SHP77 treated with DMSO at 0.1 percent for 48 hours (cell line): ENCODE measurements around the gene CPNE7.

ENCODE experiments used
- DNase-seq: peaks from one replicate; lab custom pipeline; 2025; lab: John Stamatoyannopoulos, UW

Gene CPNE7

DNA sequence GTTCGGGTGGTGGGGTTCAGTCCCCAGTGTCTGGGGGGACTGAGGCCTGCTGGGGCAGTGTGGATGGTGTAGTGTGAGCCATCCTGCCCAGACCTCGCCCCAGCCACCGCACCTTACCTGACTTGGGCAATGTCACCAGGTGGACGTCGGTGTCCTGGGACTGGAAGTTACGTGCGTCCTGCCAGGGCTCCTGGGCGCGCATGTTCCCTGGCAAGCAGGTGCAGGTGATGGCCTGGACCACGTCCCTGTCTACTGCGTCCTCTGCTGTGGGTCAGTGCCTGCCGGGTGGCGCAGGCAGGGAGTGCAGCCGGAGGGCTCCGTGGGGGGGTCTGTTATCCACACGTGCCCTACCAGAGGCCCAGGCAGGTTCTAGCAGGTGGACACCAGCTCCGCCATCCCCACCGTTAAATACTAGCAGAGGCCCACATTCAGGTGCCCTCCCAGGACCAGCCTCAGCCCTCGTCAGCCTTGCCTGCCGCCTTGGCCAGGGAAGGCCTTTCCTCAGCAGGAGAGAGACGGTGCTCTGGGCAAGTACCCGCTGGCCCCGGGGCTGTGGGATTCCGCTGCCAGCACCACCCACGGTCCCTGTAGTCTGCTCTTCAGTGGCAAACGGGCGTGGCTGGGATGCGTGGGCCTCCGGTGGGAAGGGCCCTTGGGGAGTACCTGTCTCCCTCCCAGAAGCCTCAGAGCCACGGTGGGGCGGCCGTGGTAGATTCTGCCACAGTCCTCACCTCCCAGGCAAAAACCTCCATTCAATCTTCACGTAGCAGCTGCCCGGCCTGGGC, 29.8 kb downstream of the CPNE7 start:
- DNase-seq = no peak

DNA sequence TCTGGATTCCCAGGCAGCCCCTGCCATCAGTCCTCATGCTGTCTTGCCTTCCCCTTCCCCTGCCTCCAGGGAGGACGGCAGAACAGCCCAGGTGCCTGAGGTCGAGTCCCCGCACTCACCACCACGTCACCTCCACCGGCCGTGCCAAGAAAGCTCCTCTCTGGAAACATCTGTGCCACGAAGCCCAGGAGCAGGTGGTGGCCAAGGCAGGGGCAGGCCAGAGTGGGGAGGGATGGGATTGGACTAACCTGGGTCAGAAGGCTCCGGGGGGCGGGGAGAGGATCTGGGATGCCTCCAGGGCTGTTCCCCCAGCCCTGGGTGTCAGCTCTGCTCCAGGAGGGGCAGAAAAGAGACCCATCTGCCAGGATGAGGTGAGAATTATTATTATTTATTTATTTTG, 30.4 kb downstream of the CPNE7 start:
- DNase-seq = peak; percentile 56

GRCh38 chr16:89607453-89607852, 31.9 kb downstream of the CPNE7 start:
- DNase-seq = no peak

DNA sequence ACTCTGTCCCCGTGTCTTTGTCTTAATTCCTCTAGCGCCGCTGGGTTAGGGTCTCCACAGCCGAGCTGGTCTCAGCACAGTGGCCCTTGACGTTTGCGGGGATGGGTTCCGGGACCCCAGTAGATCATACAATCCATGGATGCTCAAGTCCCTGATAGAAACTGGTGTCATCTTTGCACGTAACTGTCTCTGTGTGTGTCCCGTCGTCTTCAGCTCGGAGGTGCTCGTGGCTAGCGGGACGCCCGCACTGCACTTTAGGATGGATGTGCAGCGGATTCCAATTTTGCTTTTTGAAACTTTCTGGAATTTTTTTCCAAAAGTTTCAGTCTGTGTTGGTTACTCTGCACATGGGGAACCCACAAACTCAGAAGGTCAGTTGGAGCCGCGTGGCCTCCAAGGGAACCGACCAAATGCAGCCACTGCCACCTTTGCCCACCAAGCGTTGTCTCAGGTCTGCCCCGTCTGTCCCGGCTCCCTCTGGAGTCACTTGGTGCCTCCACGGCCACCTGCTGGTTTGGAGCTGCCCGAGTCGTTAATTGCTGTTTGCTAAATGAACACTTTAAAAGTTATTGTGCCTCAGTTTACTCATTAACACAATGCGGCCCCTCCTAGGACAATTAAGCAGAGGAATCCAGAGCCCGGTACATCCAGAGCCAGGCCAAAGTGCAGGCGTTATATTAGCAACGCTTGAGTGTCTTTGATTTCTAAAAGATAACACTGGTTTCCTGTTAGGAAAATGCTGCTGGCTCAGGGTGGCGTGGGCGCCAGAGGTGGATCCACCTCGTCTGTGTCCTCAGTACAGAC, 32.6 kb downstream of the CPNE7 start:
- no peak for DNase-seq

DNA sequence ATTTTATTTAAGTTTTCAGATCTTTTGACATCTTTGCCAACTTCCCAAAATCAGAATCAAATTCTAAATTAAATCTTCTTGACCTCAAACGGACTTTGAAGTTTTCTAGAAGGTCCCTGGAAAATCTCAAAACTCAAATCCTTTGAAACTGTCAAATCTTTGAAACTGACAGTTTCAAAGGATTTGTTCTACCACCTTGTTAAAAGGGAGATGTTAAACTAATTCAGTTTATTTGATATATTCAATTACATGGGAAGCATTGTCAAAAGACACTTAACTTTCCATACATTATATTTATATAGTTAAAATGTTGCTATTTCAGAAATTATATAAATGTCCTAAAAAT, 34.5 kb downstream of the CPNE7 start:
- no peak for DNase-seq

- no peak for DNase-seq
These were observed 37.0 kb downstream of the CPNE7 start for GRCh38 chr16:89612415-89613166.

GRCh38 chr16:89613231-89613953, 37.8 kb downstream of the CPNE7 start, which contains the start of gene DPEP1:
DPEP1 (plus strand) TSS chr16:89613642; CDS start chr16:89630411, 16,769 bp downstream.
- no peak for DNase-seq

GRCh38 chr16:89613954-89614459, 38.4 kb downstream of the CPNE7 start:
- no peak for DNase-seq

GRCh38 chr16:89615176-89615575, 39.6 kb downstream of the CPNE7 start:
- DNase-seq = no peak

DNA sequence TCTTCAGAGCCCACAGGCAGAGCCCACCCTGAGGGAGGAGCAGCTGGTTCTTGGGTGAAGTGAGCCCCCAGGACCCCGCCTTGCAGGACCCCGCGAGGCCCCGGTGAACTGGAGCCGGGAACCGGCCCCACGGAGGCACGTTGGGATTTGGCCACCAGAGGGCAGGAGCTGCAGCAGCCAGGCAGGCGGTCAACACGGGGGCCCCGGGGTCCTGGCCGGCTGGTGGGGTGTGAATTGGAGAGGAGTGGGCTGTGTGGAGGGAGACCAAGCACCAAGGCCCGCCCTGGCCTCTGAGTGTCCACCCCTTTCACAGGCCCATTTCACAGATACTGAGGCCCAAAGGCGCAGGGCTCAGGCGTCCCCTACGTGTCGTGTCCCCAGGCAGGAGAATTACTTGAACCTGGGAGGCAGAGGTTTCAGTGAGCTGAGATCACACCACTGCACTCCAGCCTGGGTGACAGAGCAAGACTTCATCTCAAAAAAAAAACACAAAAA, 40.1 kb downstream of the CPNE7 start:
- no peak for DNase-seq

DNA sequence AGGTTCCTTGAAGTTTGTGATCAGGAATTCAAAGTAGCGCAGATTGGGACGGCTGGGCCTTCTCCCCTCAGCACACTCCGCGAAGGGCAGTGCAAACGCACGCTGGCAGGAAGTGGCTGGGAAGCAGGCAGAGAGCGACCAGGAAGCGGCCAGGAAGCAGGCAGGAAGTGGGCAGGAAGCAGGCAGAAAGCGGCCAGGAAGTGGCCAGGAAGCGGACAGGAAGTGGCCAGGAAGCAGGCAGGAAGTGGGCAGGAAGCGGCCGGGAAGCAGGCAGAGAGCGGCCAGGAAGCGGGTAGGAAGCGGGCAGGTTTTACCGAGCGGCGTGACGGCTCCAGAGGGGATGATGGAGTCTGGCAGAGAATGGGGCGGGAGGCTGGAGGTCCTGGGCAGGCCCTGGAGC, 41.1 kb downstream of the CPNE7 start:
- DNase-seq = no peak

DNA sequence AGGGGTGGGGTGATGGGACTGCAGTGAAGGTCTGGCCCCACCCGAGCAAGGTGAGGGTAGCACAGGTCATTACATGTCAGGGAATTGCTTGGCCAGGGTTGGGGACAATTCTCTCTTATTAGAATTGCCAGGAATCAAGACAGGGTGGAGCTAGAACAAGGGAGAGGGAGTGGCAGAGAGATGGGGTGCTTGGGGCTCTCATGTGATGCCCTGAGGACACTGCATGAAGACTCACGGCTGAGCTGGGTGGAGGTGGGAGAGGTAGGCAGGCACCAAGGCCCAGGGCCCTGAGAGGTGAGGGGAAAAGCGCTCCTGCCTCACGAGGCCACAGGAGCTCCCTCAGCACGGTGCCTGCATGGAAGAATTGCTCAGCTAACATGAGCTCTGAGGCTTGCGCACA, 41.5 kb downstream of the CPNE7 start:
- DNase-seq = no peak

GRCh38 chr16:89618109-89618998, 42.8 kb downstream of the CPNE7 start:
- no peak for DNase-seq

- no peak for DNase-seq
These were observed 44.3 kb downstream of the CPNE7 start for GRCh38 chr16:89619840-89620239.

DNA sequence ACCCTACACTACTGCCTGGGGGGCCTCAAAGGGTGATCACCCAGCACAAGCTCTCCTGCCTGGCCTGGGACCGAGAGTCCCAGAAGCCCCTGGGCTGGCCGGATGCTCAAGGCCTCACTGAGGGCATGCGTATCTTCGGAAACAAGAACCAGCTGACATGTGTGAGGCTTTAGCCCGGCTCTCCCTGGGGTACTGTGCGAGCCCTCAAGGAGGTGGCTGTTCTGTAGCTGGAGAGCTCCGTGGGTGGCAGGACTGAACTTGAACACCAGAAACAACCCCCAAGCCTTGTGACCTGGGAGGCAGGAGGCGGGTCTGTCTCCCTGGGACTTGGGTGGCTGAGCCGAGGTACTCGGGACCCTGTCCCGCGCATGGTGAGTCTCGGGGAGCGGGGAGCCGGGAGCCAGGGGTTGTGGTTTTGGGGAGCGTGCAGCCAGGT, 44.9 kb downstream of the CPNE7 start:
- DNase-seq = no peak

DNA sequence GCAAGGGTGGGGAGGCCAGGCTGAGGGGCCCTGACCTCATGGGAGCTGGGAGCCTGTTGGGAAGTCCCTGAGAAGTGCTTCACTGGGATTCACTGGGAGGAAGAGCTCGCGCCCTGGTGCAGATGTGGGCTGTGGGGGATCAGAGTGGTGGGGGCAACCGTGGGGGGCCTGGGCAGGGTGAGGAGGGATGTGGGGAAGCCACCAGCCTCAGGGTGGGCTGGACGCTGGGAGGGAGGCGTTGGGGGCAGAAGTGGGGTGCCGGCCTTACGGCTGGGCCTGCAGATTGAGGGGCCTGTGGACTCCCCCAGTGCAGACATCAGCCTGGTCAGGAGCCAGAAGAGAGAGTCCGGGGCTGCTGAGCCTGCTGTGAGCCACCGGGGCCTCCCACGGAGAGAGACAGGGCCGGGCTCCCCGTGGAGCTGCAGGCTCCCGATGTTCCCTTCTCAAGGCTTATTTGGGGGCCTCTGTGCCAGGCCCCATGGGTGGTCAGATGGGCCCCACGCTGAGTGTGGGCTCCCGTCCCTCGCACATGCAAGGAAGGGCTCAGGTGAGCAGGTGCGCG, 45.7 kb downstream of the CPNE7 start:
- no peak for DNase-seq

DNA sequence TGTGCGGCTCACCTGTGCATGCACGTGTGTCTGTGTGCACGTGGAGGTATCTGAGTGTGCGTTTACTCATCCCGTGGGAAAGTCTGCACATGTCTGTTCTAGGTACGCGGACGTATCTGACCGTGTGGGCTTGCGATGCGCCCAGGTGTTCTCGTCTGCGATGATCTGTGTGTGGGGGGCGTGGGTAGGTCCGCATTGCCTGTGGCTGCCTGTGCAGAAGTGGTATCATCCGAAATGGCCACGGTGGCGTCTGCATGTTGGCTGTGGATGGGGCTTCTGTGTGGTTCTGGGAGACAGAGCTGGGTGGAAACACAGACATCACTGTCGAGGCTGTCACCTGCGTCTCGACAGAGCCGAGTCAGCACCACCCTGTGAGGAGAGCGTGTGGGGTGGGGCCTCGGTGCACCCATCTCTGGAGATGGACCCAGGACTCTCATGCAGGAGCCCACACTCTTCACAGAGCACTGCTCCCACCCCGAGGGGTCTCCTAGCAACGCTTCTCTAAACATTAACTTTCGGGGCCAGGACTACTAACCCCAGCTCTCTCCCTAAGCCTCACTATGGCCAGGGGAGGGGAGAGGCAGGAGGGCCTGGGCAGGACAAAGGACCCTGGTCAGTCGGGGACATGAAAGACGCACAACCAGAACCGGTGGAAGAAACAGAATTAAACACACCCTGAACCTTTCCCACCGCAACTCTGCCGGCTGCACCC, 46.3 kb downstream of the CPNE7 start:
- no peak for DNase-seq

- no peak for DNase-seq
These were observed 48.1 kb downstream of the CPNE7 start for GRCh38 chr16:89623511-89624261.
